ENCODE measurements around the gene ZNF304. TPM values are rescaled to one million over a fixed set of nuclear protein-coding genes. Genes with fewer than 3 reads are reported as not detected.

ZNF304 gene
- total and polyA plus RNA-seq, 9 donors = 3.0 to 13.0 (median 9.1) TPM

GRCh38 chr19:57395710-57396109 lies 44.6 kb downstream of the ZNF304 start:
- H3K27me3 ChIP-seq = no peaks in the 10 kb centered on the region
- H3K27ac ChIP-seq = no peak overlapping the region
- peaks cover under 1% of the 10 kb centered on the region for H3K4me1 ChIP-seq (ENCODE audit: insufficient read depth)
- H3K36me3 ChIP-seq = peaks cover 3% of the 10 kb centered on the region
- H3K4me3 ChIP-seq = no peak overlapping the region
- peaks cover 12 to 62% of the 10 kb centered on the region in 2 donors for H3K9me3 ChIP-seq
- WGBS, 3 donors = 89 to 93% (median 91%) methylated on average over 5 of the region's 5 CpGs
- no peak for TF ChIP-seq POLR2A (IDR thresholded peaks at IDR 0.05)
- TF ChIP-seq CTCF (IDR thresholded peaks at IDR 0.05) = no peak
- TF ChIP-seq EP300 (IDR thresholded peaks at IDR 0.05) = no peak
- DNase-seq = no peak
- intact Hi-C loops (cut with DNase I) = no loop called here

- DNase-seq = no peak
- Histone ChIP-seq H3K27ac (no peak overlapping the region), H3K27me3 (no peaks in the 10 kb centered on the region), H3K9me3 (peaks cover 10 to 81% of the 10 kb centered on the region in 2 donors), H3K4me3 (no peak overlapping the region), H3K36me3 (peaks cover 3% of the 10 kb centered on the region), H3K4me1 (ENCODE audit: insufficient read depth) (no peaks in the 10 kb centered on the region)
- no peak for TF ChIP-seq CTCF (IDR thresholded peaks at IDR 0.05)
- no peak for TF ChIP-seq EP300 (IDR thresholded peaks at IDR 0.05)
- TF ChIP-seq POLR2A (IDR thresholded peaks at IDR 0.05) = no peak
- intact Hi-C loops (cut with DNase I) = no loop called here
- WGBS, 3 donors = 96 to 98% (median 98%) methylated on average over 5 of the region's 5 CpGs
These were observed 47.8 kb downstream of the ZNF304 start for GRCh38 chr19:57398868-57399267.

GRCh38 chr19:57403737-57404563 lies 52.9 kb downstream of the ZNF304 start:
- WGBS, 3 donors = 92 to 95% (median 93%) methylated on average over 9 of the region's 9 CpGs
- Histone ChIP-seq H3K4me1 (ENCODE audit: insufficient read depth) (no peaks in the 10 kb centered on the region), H3K27me3 (no peaks in the 10 kb centered on the region), H3K36me3 (no peaks in the 10 kb centered on the region), H3K4me3 (no peak overlapping the region), H3K9me3 (peaks cover 0 to 35% of the 10 kb centered on the region in 2 donors), H3K27ac (no peak overlapping the region)
- intact Hi-C loops (cut with DNase I) = no loop called here
- TF ChIP-seq POLR2A (IDR thresholded peaks at IDR 0.05) = no peak
- TF ChIP-seq EP300 (IDR thresholded peaks at IDR 0.05) = no peak
- no peak for TF ChIP-seq CTCF (IDR thresholded peaks at IDR 0.05)
- no peak for DNase-seq

GRCh38 chr19:57406516-57407123 lies 55.5 kb downstream of the ZNF304 start:
- H3K27me3 ChIP-seq = no peaks in the 10 kb centered on the region
- no peak overlapping the region for H3K27ac ChIP-seq
- H3K4me3 ChIP-seq = no peak overlapping the region
- H3K9me3 ChIP-seq = peaks cover 0 to 25% of the 10 kb centered on the region in 2 donors
- 16 to 18% (median 17%) methylated on average over 8 of the region's 8 CpGs for WGBS, 3 donors
- no peak for TF ChIP-seq POLR2A (IDR thresholded peaks at IDR 0.05)
- no peak for TF ChIP-seq CTCF (IDR thresholded peaks at IDR 0.05)
- TF ChIP-seq EP300 (IDR thresholded peaks at IDR 0.05) = no peak
- intact Hi-C loops (cut with DNase I) = no loop called here
- H3K36me3 ChIP-seq = no peaks in the 10 kb centered on the region
- no peak for DNase-seq
- peaks cover 1% of the 10 kb centered on the region for H3K4me1 ChIP-seq (ENCODE audit: insufficient read depth)

Other genes with a start within 250 kb of the ZNF304 start
- gene USP29, start 231.3 kb upstream of the ZNF304 start, total RNA-seq = not detected
- gene USP29, start 231.3 kb upstream of the ZNF304 start, polyA plus RNA-seq = not detected
- not detected for gene ZIM3, start 206.1 kb upstream of the ZNF304 start, total RNA-seq
- not detected for gene ZIM3, start 206.1 kb upstream of the ZNF304 start, polyA plus RNA-seq
- gene DUXA, start 183.8 kb upstream of the ZNF304 start, total RNA-seq = not detected
- gene DUXA, start 183.8 kb upstream of the ZNF304 start, polyA plus RNA-seq = not detected
- gene ZNF264, start 159.8 kb upstream of the ZNF304 start, total RNA-seq = 10 to 100 TPM; 28.6 to 56.6 (median 46.4) TPM
- gene ZNF264, start 159.8 kb upstream of the ZNF304 start, polyA plus RNA-seq = 10 to 100 TPM in 1 of 2 donors, 1 to 10 TPM in 1; 7.0 to 18.6 TPM
- gene AURKC, start 120.2 kb upstream of the ZNF304 start, total RNA-seq = under 1 TPM in 4 of 7 donors, not detected in 3; 0.60 to 0.87 (median 0.79) TPM
- gene AURKC, start 120.2 kb upstream of the ZNF304 start, polyA plus RNA-seq = 1 to 10 TPM in 1 of 2 donors, under 1 TPM in 1; 0.45 to 1.9 TPM
- gene ZNF805, start 110.6 kb upstream of the ZNF304 start, total RNA-seq = 10 to 100 TPM; 10.8 to 27.8 (median 19.4) TPM
- 1 to 10 TPM; 1.7 to 4.5 TPM for gene ZNF805, start 110.6 kb upstream of the ZNF304 start, polyA plus RNA-seq
- 100 to 1,000 TPM in 1 of 7 donors, 10 to 100 TPM in 6; 57.2 to 103 (median 68.6) TPM for gene ZNF460, start 70.8 kb upstream of the ZNF304 start, total RNA-seq
- gene ZNF460, start 70.8 kb upstream of the ZNF304 start, polyA plus RNA-seq = 1 to 10 TPM; 3.0 to 4.4 TPM
- 10 to 100 TPM in 4 of 7 donors, 1 to 10 TPM in 3; 4.9 to 12.9 (median 10.5) TPM for gene ZNF543, start 30.8 kb upstream of the ZNF304 start, total RNA-seq
- gene ZNF543, start 30.8 kb upstream of the ZNF304 start, polyA plus RNA-seq = 1 to 10 TPM; 4.0 to 4.9 TPM
- 10 to 100 TPM in 6 of 7 donors, 1 to 10 TPM in 1; 9.1 to 23.6 (median 11.6) TPM for gene TRAPPC2B, start 12.3 kb downstream of the ZNF304 start, total RNA-seq
- 10 to 100 TPM; 10.3 to 25.1 TPM for gene TRAPPC2B, start 12.3 kb downstream of the ZNF304 start, polyA plus RNA-seq
- 1 to 10 TPM; 1.2 to 4.7 (median 3.0) TPM for gene ZNF547, start 12.3 kb downstream of the ZNF304 start, total RNA-seq
- gene ZNF547, start 12.3 kb downstream of the ZNF304 start, polyA plus RNA-seq = 1 to 10 TPM; 1.8 to 2.9 TPM
- 10 to 100 TPM; 14.5 to 28.2 (median 24.4) TPM for gene ZNF548, start 38.6 kb downstream of the ZNF304 start, total RNA-seq
- 10 to 100 TPM; 13.4 to 13.7 TPM for gene ZNF548, start 38.6 kb downstream of the ZNF304 start, polyA plus RNA-seq
- 10 to 100 TPM in 6 of 7 donors, 1 to 10 TPM in 1; 5.4 to 22.4 (median 18.7) TPM for gene ZNF17, start 59.9 kb downstream of the ZNF304 start, total RNA-seq
- gene ZNF17, start 59.9 kb downstream of the ZNF304 start, polyA plus RNA-seq = 1 to 10 TPM; 6.3 to 7.2 TPM
- 10 to 100 TPM in 4 of 7 donors, 1 to 10 TPM in 3; 7.5 to 21.7 (median 10.8) TPM for gene ZNF749, start 84.1 kb downstream of the ZNF304 start, total RNA-seq
- 10 to 100 TPM in 1 of 2 donors, 1 to 10 TPM in 1; 4.0 to 12.9 TPM for gene ZNF749, start 84.1 kb downstream of the ZNF304 start, polyA plus RNA-seq
- gene VN1R1, start 105.9 kb downstream of the ZNF304 start, total RNA-seq = 1 to 10 TPM in 5 of 7 donors, under 1 TPM in 2; 0.60 to 2.2 (median 1.3) TPM
- gene VN1R1, start 105.9 kb downstream of the ZNF304 start, polyA plus RNA-seq = under 1 TPM; 0.38 to 0.50 TPM
- gene ZNF772, start 126.3 kb downstream of the ZNF304 start, total RNA-seq = 10 to 100 TPM in 6 of 7 donors, 1 to 10 TPM in 1; 6.5 to 23.0 (median 15.8) TPM
- 1 to 10 TPM; 3.3 to 6.8 TPM for gene ZNF772, start 126.3 kb downstream of the ZNF304 start, polyA plus RNA-seq
- 10 to 100 TPM in 6 of 7 donors, 1 to 10 TPM in 1; 6.8 to 14.7 (median 12.1) TPM for gene ZNF419, start 136.5 kb downstream of the ZNF304 start, total RNA-seq
- gene ZNF419, start 136.5 kb downstream of the ZNF304 start, polyA plus RNA-seq = 1 to 10 TPM; 7.2 to 8.5 TPM
- 10 to 100 TPM in 4 of 7 donors, 1 to 10 TPM in 3; 8.1 to 16.3 (median 10.5) TPM for gene ZNF773, start 148.7 kb downstream of the ZNF304 start, total RNA-seq
- 1 to 10 TPM; 6.8 to 8.6 TPM for gene ZNF773, start 148.7 kb downstream of the ZNF304 start, polyA plus RNA-seq
- 10 to 100 TPM in 4 of 7 donors, 1 to 10 TPM in 3; 3.9 to 11.9 (median 10.1) TPM for gene ZNF549, start 176.1 kb downstream of the ZNF304 start, total RNA-seq
- gene ZNF549, start 176.1 kb downstream of the ZNF304 start, polyA plus RNA-seq = 1 to 10 TPM; 4.0 to 8.1 TPM
- 10 to 100 TPM in 5 of 7 donors, 1 to 10 TPM in 2; 6.7 to 17.1 (median 11.4) TPM for gene ZNF550, start 208.6 kb downstream of the ZNF304 start, total RNA-seq
- 1 to 10 TPM; 6.8 to 7.3 TPM for gene ZNF550, start 208.6 kb downstream of the ZNF304 start, polyA plus RNA-seq
- gene ZNF416, start 227.6 kb downstream of the ZNF304 start, total RNA-seq = 10 to 100 TPM in 1 of 7 donors, 1 to 10 TPM in 6; 2.2 to 10.9 (median 7.6) TPM
- 1 to 10 TPM; 3.9 to 9.2 TPM for gene ZNF416, start 227.6 kb downstream of the ZNF304 start, polyA plus RNA-seq
- 10 to 100 TPM in 1 of 7 donors, 1 to 10 TPM in 6; 3.4 to 10.2 (median 8.4) TPM for gene ZIK1, start 232.9 kb downstream of the ZNF304 start, total RNA-seq
- gene ZIK1, start 232.9 kb downstream of the ZNF304 start, polyA plus RNA-seq = 1 to 10 TPM; 5.5 to 5.7 TPM
- gene ZNF530, start 248.6 kb downstream of the ZNF304 start, total RNA-seq = 1 to 10 TPM; 2.5 to 8.9 (median 3.6) TPM
- gene ZNF530, start 248.6 kb downstream of the ZNF304 start, polyA plus RNA-seq = 1 to 10 TPM; 2.0 to 2.2 TPM